ENCODE measurements around the gene SPTAN1. TPM values are rescaled to one million over a fixed set of nuclear protein-coding genes. Genes with fewer than 3 reads are reported as not detected.

Gene SPTAN1
- total RNA-seq, 1 donor from 2014 or later, result 398 TPM

DNA sequence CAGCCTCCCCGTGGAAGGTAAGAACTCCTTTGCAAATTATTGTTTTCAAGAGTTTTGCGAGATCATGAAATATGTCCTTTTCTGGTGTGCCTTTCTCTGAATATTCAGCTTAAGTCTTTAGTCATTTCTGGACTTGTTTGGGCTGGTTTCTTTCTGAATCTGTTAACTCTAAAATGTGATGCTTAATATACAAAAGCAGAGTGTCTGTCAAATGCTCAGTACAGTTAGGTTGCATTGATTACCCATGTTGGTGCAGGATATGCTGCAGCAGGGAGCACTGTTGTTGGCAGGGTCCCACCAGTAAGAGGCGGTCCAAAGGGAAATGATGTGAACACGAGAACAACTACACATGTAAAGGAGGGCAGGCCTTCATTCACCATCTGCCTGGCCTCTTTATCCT is 47.7 kb downstream of the SPTAN1 start:
- DNase-seq (ENCODE audit: low spot score), result no peak

DNA sequence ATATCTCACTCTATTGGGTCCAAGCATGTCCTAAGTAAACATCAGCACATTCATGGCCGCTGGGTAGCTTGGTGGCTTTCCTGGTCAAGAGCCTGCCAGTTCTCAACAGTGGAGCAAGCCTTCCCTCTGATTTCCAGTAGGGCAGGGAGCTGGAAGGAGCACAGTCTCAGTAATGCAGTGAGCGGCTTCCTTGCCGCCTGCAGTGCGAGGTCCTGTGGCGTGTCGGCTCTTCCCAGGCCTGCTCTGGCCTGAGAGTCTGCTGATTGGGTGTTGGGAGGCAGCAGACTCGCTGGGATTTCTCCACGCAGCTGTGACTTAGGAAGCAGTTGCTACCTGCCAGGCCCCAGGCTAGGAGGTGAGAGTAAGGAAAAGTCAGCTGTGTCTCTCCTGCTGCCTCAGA is 51.3 kb downstream of the SPTAN1 start:
- no peak for DNase-seq (ENCODE audit: low spot score)

DNA sequence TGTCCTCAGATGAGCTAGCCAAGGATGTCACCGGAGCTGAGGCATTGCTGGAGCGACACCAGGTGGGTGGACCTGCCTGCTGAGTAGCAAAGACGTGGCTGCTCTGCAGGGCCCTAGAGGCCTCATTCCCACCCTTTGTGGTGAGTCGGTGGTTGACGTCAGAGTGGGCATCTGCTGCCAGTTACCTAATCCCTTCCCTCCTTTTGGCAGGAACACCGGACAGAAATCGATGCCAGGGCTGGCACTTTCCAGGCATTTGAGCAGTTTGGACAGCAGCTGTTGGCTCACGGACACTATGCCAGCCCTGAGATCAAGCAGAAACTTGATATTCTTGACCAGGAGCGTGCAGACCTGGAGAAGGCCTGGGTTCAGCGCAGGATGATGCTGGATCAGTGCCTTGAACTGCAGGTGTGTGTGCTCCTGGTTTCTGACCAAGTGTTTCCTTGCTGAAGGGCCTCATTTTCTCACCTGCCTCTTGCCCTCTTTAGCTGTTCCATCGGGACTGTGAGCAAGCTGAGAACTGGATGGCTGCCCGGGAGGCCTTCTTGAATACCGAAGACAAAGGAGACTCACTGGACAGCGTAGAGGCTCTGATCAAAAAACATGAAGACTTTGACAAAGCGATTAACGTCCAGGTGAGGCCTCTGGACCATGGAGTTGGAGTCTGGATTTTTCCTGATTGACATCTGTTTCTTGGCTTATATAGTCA is 55.4 kb downstream of the SPTAN1 start:
- peak; percentile 64 for DNase-seq (ENCODE audit: low spot score)

DNA sequence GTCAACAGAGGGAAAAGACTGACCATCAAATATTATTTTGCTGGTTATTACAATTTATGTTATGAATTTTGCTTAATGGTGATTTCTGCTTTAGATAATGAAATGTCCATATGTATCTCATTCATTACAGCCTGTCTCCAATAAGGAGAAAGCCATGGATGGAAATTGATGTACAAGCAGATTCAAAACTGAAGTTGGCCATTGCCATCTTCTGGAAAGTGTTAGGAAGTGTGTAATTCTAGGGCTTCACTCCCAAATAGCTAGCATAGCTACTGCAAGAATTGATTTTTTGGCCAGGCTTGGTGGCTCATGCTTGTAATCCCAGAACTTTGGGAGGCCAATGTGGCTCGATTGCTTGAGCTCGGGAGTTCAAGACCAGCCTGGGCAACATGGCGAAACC is 58.5 kb downstream of the SPTAN1 start:
- no peak for DNase-seq (ENCODE audit: low spot score)

DNA sequence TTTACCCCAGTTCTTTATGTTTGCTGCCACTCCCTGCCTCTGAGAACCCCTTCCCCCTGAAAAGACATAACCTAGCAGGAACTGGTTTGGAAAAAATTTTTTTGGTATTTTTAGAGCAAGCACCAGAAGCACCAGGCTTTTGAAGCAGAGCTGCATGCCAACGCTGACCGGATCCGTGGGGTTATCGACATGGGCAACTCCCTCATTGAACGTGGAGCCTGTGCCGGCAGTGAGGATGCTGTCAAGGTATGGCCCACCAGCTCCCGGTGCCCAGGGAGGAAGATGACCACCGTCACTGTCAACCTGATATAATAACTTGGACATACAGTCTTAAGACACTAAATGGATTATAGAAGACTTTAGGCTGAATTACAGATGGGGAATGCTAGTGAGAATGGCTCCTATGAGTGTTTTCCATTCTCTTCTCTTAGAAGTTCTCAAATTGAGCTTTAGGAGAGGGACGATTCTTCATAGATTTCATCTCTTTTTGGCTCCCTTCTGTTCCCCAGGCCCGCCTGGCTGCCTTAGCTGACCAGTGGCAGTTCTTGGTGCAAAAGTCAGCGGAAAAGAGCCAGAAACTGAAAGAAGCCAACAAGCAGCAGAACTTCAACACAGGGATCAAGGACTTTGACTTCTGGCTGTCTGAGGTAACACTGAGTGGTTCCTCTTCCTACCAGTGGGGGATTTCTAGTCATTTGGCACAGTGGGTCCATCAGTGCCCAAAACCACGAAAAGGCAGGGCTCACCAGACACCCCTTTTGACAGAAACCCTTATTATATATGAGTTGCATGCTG is 59.4 kb downstream of the SPTAN1 start:
- DNase-seq (ENCODE audit: low spot score), result no peak

DNA sequence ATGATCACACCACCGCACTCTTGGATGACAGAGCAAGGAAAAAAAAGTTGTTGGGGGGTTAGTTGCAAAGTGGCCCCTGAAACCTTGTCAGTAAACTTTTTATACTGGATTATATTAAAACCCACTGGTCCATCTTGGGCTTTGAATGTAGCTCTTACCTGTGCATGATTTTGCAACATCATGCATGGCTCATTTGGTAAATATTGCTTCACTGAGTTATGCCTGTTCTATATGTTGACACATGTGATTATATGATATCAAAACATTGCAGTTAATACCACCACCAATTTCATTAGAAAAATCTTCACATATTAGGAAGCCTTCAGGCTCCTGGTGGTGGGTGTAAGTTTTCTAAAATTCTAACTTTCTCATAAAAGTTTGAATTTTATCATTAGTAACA is 62.3 kb downstream of the SPTAN1 start:
- no peak for DNase-seq (ENCODE audit: low spot score)

DNA sequence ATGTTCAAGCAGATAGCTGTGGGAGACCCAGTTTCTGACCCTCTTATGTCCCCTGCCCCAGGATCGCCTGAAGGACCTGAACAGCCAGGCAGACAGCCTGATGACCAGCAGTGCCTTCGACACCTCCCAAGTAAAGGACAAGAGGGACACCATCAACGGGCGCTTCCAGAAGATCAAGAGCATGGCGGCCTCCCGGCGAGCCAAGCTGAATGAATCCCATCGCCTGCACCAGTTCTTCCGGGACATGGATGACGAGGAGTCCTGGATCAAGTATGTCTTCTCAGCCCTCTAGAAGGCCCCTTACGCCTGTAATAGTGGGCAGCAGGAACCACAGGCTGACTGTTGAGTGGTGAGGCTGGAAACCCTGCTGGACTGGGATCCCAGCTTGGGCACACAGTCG is 63.2 kb downstream of the SPTAN1 start:
- DNase-seq (ENCODE audit: low spot score), result no peak

DNA sequence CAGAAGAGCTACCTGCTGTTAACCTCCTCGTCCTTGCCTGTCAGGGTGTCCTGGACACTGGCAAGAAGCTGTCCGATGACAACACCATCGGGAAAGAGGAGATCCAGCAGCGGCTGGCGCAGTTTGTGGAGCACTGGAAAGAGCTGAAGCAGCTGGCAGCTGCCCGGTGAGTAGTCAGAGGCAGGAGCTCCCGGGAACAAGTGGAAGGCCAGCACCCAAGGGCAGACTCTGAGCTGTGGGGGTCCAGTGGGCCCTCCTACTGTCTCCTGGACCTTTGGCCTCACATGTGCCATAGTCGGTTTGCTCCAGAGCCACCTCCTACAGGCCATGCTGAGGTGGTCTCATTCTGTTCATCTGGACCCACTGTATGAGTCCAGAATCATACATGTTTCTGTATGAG is 65.6 kb downstream of the SPTAN1 start:
- no peak for DNase-seq (ENCODE audit: low spot score)

DNA sequence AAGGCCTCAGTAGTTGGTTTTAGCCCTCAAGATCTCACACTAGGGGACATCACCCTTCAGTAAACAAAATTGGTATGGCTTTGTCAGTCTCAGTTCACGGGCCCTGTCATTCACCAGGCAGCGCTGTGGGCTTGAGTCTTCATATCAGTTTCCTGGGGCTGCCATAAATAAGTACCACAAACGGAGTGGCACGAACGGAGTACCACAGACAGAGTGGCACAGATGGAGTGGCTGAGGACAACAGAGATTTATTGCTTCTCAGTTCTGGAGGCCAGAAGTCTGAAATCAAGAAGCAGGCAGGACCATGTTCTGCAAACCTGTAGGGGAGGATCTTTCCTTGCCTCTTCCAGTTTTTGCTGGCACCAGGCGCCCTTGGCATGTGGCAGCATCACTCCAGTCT is 66.7 kb downstream of the SPTAN1 start:
- DNase-seq (ENCODE audit: low spot score), result no peak

DNA sequence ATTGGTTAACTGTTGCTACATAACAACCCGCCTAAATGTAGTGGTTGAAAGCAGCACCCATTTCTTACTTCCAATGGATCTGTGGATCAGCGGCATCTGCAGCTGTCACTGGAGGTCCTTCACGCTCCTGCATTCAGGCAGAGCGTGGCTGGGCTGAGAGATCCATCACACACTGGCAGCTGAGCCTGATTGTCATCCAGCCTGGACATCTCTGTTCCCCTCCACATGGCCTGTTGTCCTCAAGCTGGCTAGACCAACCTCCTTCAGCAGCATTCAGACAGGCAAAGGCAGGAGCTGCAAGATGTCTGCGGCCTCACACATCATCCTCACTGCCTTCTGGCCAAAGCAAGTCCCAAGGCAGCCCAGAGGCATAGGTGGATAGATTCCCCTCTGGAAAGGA is 67.4 kb downstream of the SPTAN1 start:
- DNase-seq (ENCODE audit: low spot score), result no peak

DNA sequence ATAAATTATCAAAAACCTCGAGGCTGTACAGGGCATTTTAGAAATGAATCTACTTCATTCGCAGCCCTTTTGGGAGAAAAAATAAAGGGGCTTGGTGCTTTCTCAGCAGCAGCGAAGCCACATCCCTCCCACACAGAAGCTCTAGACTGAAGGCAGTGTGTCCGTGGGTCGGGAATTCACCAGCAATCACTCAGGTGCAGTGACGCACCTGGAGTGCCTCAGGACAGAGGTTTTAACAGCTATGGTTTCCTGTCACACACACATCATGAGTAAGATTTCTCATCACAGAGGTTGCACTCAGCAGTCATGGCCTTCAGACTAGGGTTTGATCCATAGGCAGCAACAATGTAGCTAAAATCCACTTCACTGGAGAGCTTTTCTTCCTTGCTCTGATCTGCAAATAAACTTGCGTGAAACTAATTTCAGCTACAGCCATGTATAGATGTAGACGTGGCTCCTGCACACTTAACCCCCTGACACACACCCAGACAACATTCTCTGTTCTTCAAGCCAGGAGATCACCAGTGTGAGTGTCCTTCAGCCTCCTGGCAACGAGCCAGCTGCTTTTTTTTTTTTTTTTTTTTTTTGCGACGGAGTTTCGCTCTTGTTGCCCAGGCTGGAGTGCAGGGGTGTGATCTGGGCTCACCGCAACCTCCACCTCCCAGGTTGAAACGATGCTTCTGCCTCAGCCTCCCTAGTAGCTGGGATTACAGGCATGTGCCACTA is 69.5 kb downstream of the SPTAN1 start:
- DNase-seq (ENCODE audit: low spot score), result no peak

DNA sequence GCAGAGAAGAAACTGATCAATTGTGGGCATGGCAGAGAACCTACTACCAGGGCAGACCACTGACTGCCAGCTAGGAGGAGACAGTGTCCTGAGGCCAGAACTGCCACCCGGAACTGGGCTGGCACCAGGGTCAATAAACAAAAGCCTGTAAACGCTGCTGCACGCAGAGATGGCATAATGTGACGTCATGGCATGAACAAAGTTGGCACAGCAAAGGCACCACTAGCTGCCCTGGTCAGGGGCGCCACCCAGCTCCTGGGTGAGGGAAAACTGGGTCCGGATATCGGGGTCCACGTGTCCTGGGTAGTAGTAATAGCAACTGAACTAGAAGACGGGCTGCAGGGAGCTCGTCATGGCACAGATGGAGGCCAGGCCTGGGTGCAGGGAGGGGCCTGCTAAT is 72.2 kb downstream of the SPTAN1 start:
- DNase-seq (ENCODE audit: low spot score), result no peak

DNA sequence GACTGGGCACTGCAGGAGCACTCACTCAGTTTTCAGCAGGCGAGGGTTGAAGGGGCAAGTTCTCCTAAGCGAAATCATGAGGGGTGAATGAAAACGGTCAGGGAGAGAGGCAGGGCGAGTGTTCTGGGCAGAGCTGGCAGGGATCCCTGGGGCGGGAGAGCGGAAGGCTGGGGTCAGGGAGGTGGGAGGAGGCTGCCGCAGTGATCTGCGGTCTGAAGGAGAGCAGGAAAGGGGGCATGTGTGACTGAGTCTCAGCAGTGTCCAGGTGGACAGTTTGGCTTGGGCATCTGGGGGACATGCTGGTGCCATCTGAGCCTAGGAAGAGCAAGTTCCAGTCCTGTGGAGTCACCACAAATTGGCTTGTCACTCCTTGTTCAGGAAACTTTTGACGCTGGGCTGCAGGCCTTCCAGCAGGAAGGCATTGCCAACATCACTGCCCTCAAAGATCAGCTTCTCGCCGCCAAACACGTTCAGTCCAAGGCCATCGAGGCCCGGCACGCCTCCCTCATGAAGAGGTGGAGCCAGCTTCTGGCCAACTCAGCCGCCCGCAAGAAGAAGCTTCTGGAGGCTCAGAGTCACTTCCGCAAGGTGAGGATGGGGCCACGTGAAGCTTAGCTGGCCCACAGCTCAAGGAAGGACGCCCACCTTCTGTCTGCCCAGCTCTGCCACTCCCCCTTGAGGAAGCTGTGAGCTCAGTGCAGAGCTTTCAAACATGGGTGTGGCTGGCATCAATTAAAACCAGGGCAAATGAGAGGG is 73.2 kb downstream of the SPTAN1 start:
- no peak for DNase-seq (ENCODE audit: low spot score)

DNA sequence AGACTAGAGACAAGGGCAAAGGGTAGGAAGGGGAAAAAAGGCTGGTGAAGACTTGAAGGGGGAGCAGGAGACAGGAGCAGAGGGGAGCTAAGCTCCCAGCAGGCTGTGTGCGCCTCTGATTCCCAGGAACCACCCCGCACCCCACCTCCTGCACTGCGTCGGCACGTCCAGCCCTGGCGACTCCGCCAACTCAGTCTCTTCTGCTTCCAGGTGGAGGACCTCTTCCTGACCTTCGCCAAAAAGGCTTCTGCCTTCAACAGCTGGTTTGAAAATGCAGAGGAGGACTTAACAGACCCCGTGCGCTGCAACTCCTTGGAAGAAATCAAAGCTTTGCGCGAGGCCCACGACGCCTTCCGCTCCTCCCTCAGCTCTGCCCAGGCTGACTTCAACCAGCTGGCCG is 73.8 kb downstream of the SPTAN1 start:
- no peak for DNase-seq (ENCODE audit: low spot score)

DNA sequence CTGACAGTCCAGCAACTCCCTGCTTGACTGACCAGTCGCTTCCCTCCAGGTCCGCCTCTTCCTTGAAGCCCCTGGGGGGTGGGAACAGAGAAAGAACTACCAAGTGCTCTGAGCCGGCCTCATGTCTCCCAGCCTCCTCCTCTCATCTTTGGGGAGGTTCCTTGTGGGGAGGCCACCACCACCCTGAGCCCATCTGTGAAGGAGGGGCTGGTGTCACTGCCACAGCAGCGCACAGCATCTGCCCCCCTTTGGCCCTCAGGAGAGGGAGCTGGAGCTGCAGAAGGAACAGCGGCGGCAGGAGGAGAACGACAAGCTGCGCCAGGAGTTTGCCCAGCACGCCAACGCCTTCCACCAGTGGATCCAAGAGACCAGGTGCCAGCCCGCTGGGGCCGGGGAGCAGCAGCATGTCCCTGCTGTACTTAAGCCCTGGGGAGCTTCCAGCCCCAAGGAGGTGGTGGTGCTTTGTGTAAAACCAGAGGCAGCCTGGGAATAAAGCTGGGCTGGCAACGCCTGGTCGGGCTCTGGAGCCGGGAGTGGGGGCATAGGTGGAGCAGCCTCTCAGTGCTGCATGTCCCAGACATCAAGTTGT is 74.8 kb downstream of the SPTAN1 start:
- no peak for DNase-seq (ENCODE audit: low spot score)

DNA sequence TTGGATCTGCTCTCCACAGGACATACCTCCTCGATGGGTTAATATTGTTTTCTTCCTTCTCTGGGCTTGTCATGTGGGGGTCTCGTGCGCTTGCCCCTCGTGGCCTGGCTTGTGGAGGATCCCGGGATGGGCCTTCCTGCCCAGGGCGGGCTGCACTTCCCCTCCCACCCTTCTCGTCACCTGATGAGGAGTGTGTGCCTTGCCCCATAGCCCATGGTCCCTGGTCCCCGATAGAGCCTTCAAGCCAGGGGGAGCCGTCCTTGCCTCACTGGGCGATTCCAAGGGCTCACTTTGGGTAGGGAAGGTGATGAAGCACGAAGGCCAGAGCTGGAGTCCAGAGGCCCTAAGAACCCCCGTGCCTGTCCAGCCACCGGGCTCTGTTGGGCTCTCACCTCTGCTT is 75.5 kb downstream of the SPTAN1 start:
- no peak for DNase-seq (ENCODE audit: low spot score)

DNA sequence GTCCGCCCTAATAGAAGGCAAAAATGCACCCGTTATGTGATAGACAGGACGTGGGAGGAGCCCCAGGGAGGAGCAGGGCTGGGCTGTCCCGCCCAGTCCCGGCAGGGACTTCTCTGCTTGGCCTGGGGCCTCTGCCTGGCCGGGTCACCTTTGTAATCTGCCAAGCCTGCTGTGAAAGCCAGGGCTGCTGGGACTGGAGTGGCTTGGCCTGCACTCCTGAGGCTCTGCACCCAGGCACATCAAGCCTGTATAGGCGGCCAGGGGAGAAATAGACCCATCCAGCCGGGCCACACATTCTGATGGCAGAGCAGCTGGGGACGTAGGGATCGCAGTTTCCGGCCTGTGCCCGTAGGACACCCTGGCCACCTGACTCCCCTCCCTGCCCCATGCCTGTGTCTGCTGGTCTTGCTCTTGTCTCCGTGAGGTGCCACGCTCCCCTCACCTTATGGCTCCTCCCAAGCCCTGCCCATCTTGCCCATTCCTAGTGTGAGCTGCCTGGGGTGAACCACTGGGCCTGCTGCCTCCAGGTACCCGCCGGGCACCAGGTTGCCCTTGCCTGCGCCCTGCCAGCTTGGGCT is 76.2 kb downstream of the SPTAN1 start:
- DNase-seq (ENCODE audit: low spot score), result peak; percentile 61

DNA sequence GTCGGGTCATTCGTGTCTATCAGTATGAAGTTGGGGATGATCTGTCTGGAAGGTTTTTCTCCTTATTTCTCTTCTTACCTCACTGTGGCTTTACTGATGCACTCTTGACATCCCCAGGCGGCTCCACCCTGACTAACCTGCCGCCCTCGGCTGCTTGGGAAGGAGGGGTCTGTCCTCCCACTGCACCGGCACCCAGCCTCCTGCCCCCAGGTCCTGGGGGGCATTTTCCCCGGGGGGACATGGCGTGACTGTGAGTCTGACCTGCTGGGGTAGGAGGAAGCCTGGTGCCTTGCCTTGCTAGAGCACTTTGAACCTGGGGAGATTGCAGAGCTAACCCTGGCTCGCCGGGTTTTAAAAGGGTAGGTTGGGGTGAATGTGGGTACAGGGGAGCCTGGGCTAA is 76.7 kb downstream of the SPTAN1 start:
- DNase-seq (ENCODE audit: low spot score), result no peak

DNA sequence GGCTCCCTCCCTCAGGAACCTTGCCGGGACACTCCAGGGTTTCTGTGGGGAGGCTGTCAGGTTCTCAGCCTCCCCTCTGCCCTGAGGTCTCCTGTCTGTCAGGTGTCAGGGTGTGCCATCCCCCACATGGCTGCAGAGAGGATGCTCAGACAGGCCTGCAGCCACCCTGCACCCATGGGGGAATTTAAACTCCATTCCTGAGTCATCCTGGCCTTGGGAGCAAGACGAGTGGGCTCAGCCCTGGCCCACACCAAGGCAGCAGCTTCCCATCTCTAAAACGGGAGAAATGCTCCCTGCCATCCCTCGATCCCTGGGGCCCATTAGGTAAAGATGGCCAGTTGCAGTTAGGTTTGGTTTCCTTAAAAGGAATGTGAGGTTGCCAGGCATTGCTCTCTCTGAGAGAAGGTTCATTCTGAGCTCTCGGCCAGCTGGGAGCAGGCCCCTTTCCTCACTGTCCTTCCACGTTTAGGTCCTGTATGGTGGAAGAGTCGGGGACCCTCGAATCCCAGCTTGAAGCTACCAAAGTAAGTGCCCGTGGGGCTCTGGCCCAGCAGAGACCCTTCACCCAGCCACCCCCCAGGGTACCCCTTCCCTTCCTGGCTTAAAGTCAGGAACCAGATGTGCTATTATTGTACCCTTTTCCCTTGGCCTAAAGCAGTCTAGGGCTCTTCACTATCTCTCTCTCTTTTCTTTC is 77.6 kb downstream of the SPTAN1 start:
- DNase-seq (ENCODE audit: low spot score), result no peak

DNA sequence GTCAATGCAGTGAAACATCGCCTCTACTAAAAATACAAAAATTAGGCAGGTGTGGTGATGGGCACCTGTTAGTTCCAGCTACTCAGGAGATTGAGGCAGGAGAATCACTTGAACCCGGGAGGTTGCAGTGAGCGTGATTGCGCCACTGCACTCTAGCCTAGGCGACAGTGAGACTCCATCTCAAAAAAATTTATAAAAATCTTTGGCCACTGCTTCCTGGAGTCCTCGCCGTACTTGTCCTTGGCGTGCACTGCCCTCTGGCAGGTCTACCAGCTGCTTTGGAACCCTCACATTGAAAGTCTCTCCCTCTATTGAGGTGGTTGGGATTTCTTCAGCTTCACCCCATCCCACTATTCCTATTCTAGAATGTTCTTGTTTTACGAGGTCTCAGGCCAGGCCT is 79.2 kb downstream of the SPTAN1 start:
- DNase-seq (ENCODE audit: low spot score), result no peak

DNA sequence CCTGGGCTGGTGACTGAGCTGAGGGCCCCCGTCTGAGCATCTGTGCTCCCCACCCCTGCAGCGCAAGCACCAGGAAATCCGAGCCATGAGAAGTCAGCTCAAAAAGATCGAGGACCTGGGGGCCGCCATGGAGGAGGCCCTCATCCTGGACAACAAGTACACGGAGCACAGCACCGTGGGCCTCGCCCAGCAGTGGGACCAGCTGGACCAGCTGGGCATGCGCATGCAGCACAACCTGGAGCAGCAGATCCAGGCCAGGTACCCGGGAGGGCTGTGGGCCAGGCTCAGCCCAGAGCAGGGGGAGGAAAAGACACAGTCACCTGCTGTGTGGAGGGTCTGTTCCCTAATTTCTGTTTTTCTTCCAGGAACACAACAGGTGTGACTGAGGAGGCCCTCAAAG is 79.7 kb downstream of the SPTAN1 start:
- DNase-seq (ENCODE audit: low spot score), result no peak
